GM19324 (cell line): ENCODE data around the gene CILP2.

Experiments used
- ATAC-seq: cut with Tn5 transposase; IDR thresholded peaks from one replicate; pipeline ENCODE4 v1.9.1; 2021; ENCODE audit warnings: mild to moderate bottlenecking, moderate library complexity; ENCODE audit not compliant: unreplicated experiment, low FRiP score

Gene CILP2

GRCh38 chr19:19502808-19503602 lies 35.1 kb upstream of the CILP2 start:
- ATAC-seq = no peak

GRCh38 chr19:19504754-19505668 lies 33.1 kb upstream of the CILP2 start:
- no peak for ATAC-seq

GRCh38 chr19:19505669-19506326 lies 32.3 kb upstream of the CILP2 start:
- no peak for ATAC-seq

- no peak for ATAC-seq
Measured at GRCh38 chr19:19506592-19506991, 31.5 kb upstream of the CILP2 start.

- no peak for ATAC-seq
Measured at GRCh38 chr19:19507354-19507753, 30.7 kb upstream of the CILP2 start.

- no peak for ATAC-seq
Measured at GRCh38 chr19:19508217-19508616, 29.8 kb upstream of the CILP2 start.

- no peak for ATAC-seq
Measured at GRCh38 chr19:19510432-19510831, 27.6 kb upstream of the CILP2 start.

GRCh38 chr19:19513682-19514081 lies 24.4 kb upstream of the CILP2 start:
- no peak for ATAC-seq

GRCh38 chr19:19514215-19514657 lies 23.8 kb upstream of the CILP2 start:
- no peak for ATAC-seq

- no peak for ATAC-seq
Measured at GRCh38 chr19:19514881-19515641, 23.0 kb upstream of the CILP2 start, which contains the start of gene TSSK6. Gene TSSK6 (minus strand): TSS chr19:19515548. CDS start chr19:19515427, 121 bp downstream.

GRCh38 chr19:19515642-19516519 lies 22.2 kb upstream of the CILP2 start, which contains the start of gene NDUFA13:
Gene NDUFA13 (plus strand): TSS chr19:19516225. CDS start chr19:19516239, 14 bp downstream.
- peak; percentile 95 for ATAC-seq

GRCh38 chr19:19517235-19517619 lies 20.8 kb upstream of the CILP2 start:
- ATAC-seq = no peak

GRCh38 chr19:19520989-19521388 lies 17.1 kb upstream of the CILP2 start:
- ATAC-seq = no peak

GRCh38 chr19:19523177-19523576 lies 14.9 kb upstream of the CILP2 start:
- ATAC-seq = no peak

GRCh38 chr19:19524053-19524452 lies 14.0 kb upstream of the CILP2 start:
- ATAC-seq = no peak

GRCh38 chr19:19525611-19526380 lies 12.3 kb upstream of the CILP2 start:
- ATAC-seq = no peak

- no peak for ATAC-seq
Measured at GRCh38 chr19:19526581-19527370, 11.3 kb upstream of the CILP2 start.

- no peak for ATAC-seq
Measured at GRCh38 chr19:19527371-19527656, 10.8 kb upstream of the CILP2 start.
